GM21825 (cell line): Measurements from ENCODE around the gene SMPD3.

Experiments
- ATAC-seq: cut with Tn5 transposase; IDR thresholded peaks from one replicate; pipeline ENCODE4 v1.9.1; 2021; ENCODE audit warnings: mild to moderate bottlenecking, moderate library complexity; ENCODE audit not compliant: unreplicated experiment

The SMPD3 gene

DNA sequence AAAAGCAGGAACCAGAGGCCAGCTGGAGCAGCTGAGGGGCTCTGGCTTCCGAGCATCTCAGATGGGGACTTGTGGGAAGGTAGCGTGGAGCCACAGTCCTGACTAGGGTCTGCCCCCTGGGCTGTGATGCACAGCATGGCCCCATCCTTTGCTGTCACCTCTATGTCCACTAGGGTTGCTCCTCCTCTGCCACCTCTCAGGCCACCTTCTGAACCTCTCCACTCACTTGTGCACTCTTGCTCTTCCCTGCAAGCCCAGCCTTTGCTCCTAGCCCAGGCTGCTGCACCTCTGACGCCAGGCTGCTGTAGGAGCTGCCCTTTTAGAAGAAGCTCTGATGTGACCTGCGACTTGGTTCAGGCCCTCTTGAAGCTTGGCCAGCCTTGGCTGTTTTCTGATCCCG, 24.3 kb upstream of the SMPD3 start:
- ATAC-seq, result no peak

- peak; percentile 87 for ATAC-seq
These were observed 22.3 kb upstream of the SMPD3 start for GRCh38 chr16:68470461-68471150.

DNA sequence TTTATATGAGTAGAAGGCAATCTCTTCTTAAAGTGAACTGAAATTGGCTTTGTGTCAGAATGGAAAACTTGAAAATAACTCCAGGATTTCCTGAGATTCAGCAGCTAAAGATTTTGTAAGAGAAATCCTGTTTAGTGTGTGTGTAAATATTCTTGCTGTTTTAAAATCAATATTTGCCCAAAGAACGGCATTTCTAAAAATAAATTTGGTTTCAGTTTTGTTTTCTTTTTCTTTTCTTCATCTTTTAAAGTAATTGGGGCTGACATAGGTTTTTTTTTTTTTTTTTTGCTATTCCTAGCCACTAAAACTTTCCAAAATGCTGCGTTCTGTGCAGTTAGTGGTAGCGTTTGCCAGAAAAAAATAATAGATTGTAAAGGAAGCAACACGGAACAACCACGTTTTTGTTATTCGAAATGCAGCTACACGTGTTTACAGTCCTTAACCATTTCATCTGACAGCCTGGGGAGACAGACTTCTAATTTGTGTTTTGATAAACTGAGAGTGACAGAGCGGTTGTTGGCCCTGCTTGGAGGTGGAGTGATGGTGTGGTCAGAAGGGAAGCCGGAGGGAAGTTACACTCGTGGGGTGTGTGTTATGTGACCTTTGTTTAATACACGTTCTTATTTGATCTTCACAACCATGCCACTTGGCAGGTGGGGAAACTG, 21.6 kb upstream of the SMPD3 start:
- no peak for ATAC-seq

GRCh38 chr16:68468842-68469241, 20.5 kb upstream of the SMPD3 start:
- ATAC-seq, result no peak

GRCh38 chr16:68466174-68466573, 17.9 kb upstream of the SMPD3 start:
- no peak for ATAC-seq

DNA sequence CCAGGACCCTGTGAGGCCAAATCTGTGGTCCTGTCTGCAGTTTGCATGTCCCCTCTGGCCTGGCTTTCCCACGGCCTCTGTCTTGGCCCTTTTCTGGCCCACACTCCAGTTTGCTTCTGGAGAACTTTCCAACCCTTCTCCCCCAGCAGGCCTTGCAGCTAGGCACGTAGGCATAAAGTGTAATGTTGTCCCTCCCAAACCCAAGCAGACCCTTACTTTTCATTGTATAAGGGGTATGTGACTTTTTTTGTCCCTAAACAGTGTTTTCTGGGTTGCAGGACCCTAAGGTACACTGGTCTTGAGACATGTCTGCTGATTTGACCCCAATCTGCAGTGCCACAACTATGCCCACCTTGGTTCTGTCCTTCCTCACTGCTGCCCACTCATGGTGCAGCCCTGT, 15.6 kb upstream of the SMPD3 start:
- ATAC-seq, result no peak

DNA sequence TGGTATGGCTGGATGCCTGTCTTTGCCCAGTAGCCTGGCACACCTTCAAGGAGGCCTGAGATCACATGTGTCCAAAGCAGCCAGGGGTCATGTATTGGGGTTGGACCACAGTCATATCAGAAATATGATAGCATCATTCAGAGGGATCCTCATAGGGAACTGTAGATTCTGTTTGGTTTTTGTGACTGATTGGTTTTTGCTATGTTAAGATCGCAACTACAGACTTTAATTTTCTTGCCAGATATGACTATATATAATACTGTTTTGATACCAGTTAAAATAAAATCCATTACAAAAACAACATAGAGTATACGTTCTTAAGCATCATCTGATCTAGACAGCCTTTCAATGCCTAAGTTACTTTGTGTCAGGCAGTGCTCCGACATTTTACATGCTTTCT, 11.8 kb upstream of the SMPD3 start:
- ATAC-seq, result no peak

GRCh38 chr16:68459457-68459856, 11.1 kb upstream of the SMPD3 start:
- ATAC-seq, result no peak

DNA sequence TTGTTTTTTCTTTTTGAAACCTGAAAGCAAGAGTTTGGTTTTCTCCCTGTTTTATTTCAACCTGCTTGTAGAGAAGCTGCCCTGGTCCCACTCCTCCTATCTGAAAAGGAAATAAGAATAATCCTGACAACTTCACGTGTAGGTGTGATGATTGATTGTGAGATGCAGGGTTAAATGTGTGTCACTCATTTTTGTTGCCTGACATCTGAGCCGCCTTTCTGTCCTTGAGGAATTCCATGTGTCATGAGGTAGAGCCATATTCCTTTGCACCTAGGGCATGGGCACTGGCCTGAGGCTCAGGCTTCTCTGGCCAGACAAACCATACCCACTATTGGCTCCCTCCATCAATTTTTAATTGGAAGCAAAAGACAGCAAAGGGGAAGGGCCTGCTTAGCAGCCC, 10.2 kb upstream of the SMPD3 start:
- no peak for ATAC-seq

DNA sequence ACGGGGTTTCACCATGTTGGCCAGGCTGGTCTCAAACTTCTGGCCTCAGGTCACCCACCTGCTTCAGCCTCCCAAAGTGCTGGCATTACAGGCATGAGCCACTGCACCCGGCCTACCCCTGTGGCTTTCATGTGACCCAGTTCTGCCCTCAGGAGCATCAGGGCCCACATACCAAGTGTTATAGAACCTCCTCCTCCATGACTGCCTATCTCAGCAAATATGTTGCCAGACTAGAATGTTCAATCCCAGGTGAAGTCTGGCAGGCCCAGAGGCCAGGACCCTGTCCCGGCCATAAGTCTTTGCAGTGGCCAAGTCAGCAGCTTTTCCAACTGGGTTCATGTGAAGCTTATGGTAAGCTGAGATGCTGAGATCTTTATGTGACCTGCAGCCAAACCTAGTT, 9.8 kb upstream of the SMPD3 start:
- ATAC-seq, result no peak

GRCh38 chr16:68455631-68456030, 7.3 kb upstream of the SMPD3 start:
- no peak for ATAC-seq

DNA sequence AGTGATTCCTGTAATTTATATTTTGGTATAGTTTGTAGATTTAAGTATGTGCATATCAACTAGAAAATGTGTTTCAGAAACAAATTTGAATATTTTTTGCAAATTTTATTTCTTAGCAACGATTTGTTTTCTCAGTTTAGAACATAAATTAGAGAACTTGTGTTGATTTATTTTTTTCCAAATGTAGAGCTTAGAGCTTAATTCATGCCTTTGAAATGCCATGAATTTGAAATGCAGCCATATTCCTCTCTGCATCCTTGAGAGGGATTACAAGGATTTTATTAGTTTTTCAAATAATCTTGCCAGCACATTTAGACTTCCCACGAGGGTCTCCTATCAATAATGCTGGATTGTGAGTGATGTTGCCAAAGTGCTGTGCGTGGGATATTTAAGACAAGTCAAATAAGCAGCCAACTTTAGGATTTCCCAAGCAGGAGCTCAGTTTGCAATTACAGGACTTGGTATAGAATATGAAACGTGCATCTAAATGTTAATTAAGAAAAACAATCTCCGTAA, 6.7 kb upstream of the SMPD3 start:
- no peak for ATAC-seq

- ATAC-seq, result no peak
These were observed 5.5 kb upstream of the SMPD3 start for GRCh38 chr16:68453816-68454215.

GRCh38 chr16:68452176-68452575, 3.9 kb upstream of the SMPD3 start:
- ATAC-seq, result no peak

DNA sequence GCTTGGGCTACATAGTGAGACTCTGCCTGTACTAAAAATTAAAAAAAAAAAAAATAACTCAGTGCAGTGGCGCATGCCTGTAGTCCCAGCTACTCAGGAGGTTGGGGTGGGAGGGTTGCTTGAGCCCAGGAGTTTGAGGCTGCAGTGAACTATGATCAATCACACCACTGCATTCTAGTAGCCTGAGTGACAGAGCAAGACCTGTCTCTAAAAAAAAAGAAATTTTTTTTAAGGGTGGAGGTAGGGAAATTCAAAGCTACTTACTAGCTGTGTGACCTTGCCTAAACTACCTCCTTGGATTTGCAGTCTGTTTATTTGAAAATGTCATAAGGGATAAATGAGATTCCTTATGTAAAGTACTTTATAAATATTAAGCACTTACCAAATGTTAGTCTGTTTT, 3.4 kb upstream of the SMPD3 start:
- ATAC-seq, result no peak

GRCh38 chr16:68450741-68451255, 2.5 kb upstream of the SMPD3 start:
- no peak for ATAC-seq

- ATAC-seq, result peak; percentile 11
These were observed 502 bp downstream of the SMPD3 start for GRCh38 chr16:68447653-68448359.

- ATAC-seq, result no peak
These were observed 1.3 kb downstream of the SMPD3 start for GRCh38 chr16:68446681-68447652.

DNA sequence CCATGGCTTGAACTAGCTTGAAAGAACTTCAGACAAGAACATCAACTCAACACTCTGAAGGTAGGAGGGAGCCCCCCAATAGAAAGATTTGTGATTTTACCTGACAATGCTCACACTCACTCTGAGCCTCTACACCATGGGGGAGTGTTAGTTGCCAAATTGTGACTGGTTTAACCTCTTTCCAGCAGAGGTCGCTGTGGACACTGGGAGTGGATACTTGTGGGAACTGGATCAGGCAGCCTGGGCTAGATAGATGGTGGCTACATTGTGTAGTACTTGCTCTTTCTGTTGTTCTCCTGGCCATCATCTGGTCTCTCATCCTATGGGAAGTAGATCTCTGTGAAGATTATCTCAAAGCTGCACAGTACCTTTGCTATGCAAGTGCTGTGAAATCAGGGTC, 2.9 kb downstream of the SMPD3 start:
- ATAC-seq, result no peak

DNA sequence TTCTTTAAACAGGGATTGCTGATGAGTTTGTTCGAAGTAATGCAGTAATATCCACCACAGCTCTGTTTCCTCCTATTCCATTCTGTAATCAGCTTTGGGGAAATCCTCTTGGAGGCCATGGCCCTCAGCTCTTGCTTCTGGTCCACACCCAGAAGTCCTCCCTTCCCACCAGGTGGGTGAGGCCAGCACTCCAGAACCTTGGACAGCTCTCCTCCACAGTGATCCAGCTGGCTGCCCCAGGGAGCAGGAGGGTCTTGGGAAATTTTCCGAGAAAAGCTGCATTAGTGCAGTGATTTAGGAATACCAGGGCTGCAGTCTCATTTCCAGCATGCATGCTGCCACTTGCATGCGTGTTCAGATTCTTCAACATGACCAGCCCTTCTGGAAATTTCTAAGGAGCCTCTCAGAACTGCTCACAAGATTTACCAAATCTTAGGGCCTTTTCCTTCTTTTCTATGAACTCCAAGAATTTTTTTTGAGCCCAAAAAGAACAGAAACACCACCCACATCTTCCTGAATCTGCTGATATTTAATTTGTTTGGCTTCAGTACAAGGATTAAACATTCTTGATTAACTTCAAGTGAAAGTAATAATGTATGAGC, 4.2 kb downstream of the SMPD3 start:
- no peak for ATAC-seq
